ENCODE data around the gene ZBTB17.
"Not testable (repeated sequence)": the region's sequence is repeated elsewhere in the genome, so short reads cannot be mapped to it uniquely, and the experiment has no call there.

Gene ZBTB17

GRCh38 chr1:15896841-15897610 lies 78.9 kb downstream of the ZBTB17 start:
- not testable (repeated sequence) for DNase-seq (ENCODE audit: low spot score)

- no peak for DNase-seq (ENCODE audit: low spot score)
Measured at GRCh38 chr1:15895233-15895632, 80.7 kb downstream of the ZBTB17 start.

- peak; percentile 14 for DNase-seq (ENCODE audit: low spot score)
Measured at GRCh38 chr1:15892857-15893599, 82.9 kb downstream of the ZBTB17 start.
